ENCODE measurements around the gene GJD2. TPM values are rescaled to one million over a fixed set of nuclear protein-coding genes. Genes with fewer than 3 reads are reported as not detected.

The GJD2 gene
- total and polyA plus RNA-seq, 3 donors from 2014 or later: 0.11 to 0.16 TPM; not detected in 1

GRCh38 chr15:34799149-34800101, 44.6 kb upstream of the GJD2 start:
- no peaks in the 10 kb centered on the region for H3K27me3 ChIP-seq
- no peak overlapping the region for H3K27ac ChIP-seq
- H3K9me3 ChIP-seq: no peaks in the 10 kb centered on the region
- no peak overlapping the region for H3K4me3 ChIP-seq
- peak; percentile 89 for DNase-seq
- H3K4me1 ChIP-seq: no peaks in the 10 kb centered on the region
- TF ChIP-seq POLR2A (IDR thresholded peaks at IDR 0.05) (no peak), CTCF (IDR thresholded peaks at IDR 0.05) (no peak)
- intact Hi-C loops (cut with DNase I; ENCODE audit: low total_unique reads): no loop called here
- 37 to 41% methylated on average over 15 to 16 of the region's 16 CpGs for WGBS, 2 donors
- H3K36me3 ChIP-seq (ENCODE audit: low read depth, missing control alignments): no peaks in the 10 kb centered on the region

- DNase-seq: no peak
- 42 to 48% methylated on average over 5 of the region's 5 CpGs for WGBS, 2 donors
- H3K4me1 ChIP-seq: no peaks in the 10 kb centered on the region
- intact Hi-C loops (cut with DNase I; ENCODE audit: low total_unique reads): no loop called here
- no peak overlapping the region for H3K4me3 ChIP-seq
- H3K36me3 ChIP-seq (ENCODE audit: low read depth, missing control alignments): no peaks in the 10 kb centered on the region
- no peaks in the 10 kb centered on the region for H3K27me3 ChIP-seq
- TF ChIP-seq CTCF (IDR thresholded peaks at IDR 0.05): no peak
- no peak for TF ChIP-seq POLR2A (IDR thresholded peaks at IDR 0.05)
- H3K9me3 ChIP-seq: no peaks in the 10 kb centered on the region
- H3K27ac ChIP-seq: no peak overlapping the region
These were observed 42.1 kb upstream of the GJD2 start for GRCh38 chr15:34796847-34797435.

GRCh38 chr15:34795267-34796081, 40.7 kb upstream of the GJD2 start, which contains the start of gene ACTC1:
ACTC1 (minus strand) TSS chr15:34795549; CDS start chr15:34794808, 741 bp downstream.
- Histone ChIP-seq H3K27me3 (no peaks in the 10 kb centered on the region), H3K4me1 (no peaks in the 10 kb centered on the region), H3K36me3 (ENCODE audit: low read depth, missing control alignments) (no peaks in the 10 kb centered on the region), H3K9me3 (no peaks in the 10 kb centered on the region), H3K27ac (no peak within 1 kb of the TSS), H3K4me3 (peak within 1 kb of the TSS in 1 of 2 donors; percentile 12)
- 1 to 8% methylated on average over 26 to 44 of the region's 44 CpGs for WGBS, 2 donors
- intact Hi-C loops (cut with DNase I; ENCODE audit: low total_unique reads): no loop called here
- DNase-seq: peak; percentile 23
- TF ChIP-seq POLR2A (IDR thresholded peaks at IDR 0.05) (no peak), CTCF (IDR thresholded peaks at IDR 0.05) (no peak)

- 3 to 17% methylated on average over 12 to 33 of the region's 33 CpGs for WGBS, 2 donors
- TF ChIP-seq POLR2A (IDR thresholded peaks at IDR 0.05) (no peak), CTCF (IDR thresholded peaks at IDR 0.05) (no peak)
- intact Hi-C loops (cut with DNase I; ENCODE audit: low total_unique reads): no loop called here
- no peaks in the 10 kb centered on the region for H3K9me3 ChIP-seq
- no peak for DNase-seq
- no peaks in the 10 kb centered on the region for H3K36me3 ChIP-seq (ENCODE audit: low read depth, missing control alignments)
- H3K27me3 ChIP-seq: no peaks in the 10 kb centered on the region
- no peak overlapping the region for H3K4me3 ChIP-seq
- no peak overlapping the region for H3K27ac ChIP-seq
- H3K4me1 ChIP-seq: no peaks in the 10 kb centered on the region
These were observed 39.9 kb upstream of the GJD2 start for GRCh38 chr15:34794590-34795206.
